Inflammatory macrophage (primary cell): ENCODE results near the gene USP22.
A peak's percentile ranks its signal among the peaks of the same experiment; 100 is the strongest.

Source experiments
- DNase-seq, 2 donors: peaks; one replicate each; pipeline ENCODE4 v3.0.0-alpha.2; 2020 to 2022

The USP22 gene

GRCh38 chr17:21046216-21046615 lies 3.4 kb upstream of the USP22 start:
- no peak for DNase-seq

DNA sequence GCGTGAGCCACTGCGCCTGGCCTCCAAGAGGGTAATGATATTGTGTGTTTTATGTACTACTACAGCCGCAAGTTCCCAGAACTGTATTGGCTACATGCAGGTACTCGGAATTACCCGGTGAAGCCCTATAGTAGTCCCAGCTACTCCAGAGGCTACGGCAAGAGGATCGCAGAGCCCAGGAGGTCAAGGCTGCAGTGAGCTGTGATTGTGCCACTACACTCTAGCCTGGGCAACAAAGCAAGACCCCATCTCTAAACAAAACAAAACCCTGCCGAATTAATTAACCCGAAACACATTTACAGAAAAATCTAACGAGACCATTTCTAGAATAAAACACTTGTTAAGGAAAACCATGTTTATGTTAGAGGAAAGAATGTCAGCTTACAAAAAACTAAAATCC lies 2.2 kb upstream of the USP22 start:
- no peak for DNase-seq

DNA sequence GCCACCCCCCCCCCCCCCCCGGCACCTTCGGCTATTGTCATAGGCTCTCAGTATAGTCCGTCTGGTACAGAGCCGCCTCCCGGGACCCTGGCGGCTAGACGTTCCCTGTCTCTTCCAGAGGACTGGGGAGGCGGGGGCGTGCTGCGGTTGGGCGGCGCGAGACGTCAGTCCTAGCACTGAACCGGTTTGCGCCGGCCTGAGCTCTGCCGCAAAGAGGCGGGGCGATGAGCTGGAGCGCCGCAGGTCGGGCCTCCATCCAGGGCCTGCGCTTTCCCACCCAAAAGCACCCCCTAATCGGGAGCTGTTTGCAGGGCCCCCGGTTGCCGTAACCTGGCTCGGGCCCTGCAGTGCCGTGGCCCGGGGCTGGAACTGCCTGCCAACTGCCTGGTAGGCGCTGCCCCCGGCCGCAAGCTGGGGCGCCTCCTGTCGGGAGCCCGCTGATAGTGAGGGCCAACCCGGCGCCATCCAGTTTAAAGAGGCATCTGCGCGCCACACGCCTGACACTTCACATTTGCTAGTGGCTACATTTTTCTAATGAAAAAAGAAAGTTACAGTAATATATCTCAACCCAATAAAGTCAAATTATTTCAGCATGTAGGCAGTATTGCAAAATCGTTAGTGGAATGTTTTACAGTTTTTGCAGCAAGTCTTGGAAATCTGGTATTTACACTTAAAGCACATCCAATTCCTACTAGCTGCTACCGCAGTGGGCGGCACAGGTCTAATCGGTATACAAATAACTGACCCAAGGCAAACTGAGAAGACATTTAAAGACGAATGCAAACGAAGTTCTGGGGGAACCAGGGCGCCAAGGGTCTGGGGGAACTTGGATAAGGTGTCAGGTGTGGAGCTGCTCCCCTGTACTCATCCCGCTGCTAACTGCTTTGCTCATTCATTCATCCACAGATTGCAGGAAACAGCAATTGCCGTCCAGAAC lies 753 bp upstream of the USP22 start:
- peak; percentile 99 for DNase-seq

GRCh38 chr17:21041741-21042457 lies 912 bp downstream of the USP22 start:
- DNase-seq = peak; percentile 72 to 84

DNA sequence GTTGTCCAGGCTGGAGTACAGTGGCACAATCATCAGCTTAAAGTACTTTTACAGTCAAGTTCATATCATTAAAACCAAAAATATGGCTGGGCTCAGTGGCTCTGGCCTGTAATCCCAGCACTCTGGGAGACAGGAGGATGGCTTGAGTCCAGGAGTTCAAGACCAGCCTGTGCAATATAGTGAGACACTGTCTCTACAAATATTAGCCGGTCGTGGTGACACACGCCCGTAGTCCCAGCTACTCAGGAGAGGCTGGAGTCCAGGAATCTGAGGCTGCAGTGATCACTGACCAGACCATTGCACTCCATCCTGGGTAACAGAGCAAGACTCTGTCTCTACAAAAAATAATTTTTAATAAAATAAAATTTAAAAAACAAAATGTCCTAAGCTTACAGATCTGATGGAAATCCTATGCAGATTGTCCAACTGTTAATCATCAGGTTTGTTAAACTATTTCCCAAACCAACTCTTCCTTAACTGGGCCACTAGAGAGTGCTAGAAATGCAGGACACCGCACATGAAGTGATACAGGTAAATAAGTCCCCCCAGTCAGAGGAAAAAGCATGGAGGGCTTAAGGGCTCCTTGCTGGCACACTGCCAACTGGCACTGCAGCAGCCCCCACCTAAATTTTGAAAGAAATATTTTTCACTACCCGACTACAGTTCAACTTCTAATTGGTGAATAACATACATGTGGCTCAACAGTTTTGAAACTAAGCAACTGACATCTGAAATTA lies 2.8 kb downstream of the USP22 start:
- DNase-seq = peak in 1 of 2 donors; percentile 58

DNA sequence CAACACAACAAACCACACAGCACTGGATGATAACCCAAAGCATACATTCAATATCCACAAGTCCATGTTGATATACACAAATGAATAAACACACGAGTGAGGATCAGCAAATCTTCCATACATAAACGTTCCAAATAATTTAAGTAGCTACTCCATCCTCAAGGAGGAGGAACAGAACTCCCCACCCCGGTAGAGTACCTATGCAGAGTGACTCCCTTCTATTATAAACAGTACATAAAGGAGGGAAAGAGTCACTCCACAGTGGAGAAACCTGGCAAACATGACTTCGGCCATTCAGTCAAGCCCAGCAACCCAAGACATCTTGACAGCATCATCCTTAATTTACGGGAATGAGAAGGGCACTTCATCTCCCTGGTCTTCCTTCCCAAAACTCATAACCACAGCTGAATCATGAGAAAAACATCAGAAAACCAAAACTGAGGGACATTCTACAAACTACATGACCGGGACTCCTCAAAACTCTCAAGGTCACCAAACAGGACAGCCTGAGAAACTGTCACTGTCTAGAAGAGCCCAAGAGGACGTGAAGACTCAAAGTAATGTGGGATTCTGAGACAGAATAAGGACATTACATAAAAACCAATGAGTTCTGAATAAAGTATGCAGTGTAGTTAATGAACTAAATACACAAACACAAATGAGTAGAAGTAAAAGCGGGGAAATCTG lies 5.6 kb downstream of the USP22 start:
- no peak for DNase-seq

DNA sequence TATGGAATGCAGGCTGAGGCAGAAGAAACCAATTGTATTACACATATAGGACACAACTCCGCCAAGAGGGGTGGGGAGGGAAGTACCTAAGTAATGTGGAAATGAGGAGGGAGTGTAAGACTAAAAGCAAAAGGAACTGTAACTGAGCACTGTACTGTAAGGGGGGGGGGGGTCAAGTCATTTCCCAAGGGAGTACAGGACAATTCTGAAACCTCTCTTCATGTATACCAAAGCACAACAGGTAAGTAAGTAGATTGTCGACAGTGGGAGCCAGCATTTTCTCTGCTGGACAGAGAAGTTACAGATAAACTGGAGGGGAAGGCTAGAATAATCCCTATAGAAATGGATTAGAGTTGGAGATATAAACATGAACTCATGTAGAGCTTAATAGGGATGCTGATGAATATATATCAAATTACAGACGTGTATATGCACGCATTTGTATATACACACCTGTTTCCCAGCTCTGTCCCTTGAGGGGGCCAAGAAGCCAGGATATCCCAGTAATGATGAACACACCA lies 6.4 kb downstream of the USP22 start:
- peak; percentile 43 to 48 for DNase-seq

DNA sequence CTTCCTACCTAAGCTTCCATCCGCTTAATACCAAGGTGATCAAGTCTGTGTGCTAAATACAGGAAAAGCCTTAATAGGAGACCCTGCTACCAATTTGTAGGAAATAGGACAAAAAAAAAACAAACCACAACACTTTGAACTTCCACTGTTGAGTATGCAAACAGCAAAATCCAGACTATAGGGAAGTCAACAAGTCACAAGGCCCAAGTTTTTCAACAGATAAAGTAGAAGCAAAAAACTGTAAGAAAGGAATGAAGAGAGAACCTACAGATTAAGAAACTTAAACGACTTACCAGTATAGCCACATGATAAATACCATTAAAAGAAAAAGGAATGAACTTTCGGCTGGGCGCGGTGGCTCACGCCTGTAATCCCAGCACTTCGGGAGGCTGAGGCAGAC lies 7.4 kb downstream of the USP22 start:
- peak; percentile 45 to 72 for DNase-seq

GRCh38 chr17:21034340-21035235 lies 8.2 kb downstream of the USP22 start:
- peak; percentile 66 to 78 for DNase-seq

DNA sequence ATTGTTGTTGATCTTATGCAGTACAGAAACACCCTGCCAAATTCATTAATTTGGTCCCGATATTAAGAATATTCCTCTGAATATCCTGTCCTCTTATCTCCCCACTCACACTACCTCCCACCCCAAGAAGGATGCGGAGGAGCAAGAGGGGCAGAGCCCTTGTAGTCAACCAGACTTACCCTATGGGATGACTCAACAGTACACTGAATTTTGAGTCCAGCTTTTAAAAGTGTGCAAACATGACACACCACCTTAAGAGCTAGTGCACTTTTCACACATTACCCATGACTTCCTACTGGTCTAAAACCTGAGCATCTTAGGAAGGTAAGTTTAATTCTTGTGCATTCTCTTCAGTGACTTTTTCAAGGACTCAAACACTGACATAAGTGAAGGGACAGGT lies 9.5 kb downstream of the USP22 start:
- no peak for DNase-seq

GRCh38 chr17:21031756-21032396 lies 10.9 kb downstream of the USP22 start:
- DNase-seq = no peak

GRCh38 chr17:21030375-21030774 lies 12.4 kb downstream of the USP22 start:
- no peak for DNase-seq

DNA sequence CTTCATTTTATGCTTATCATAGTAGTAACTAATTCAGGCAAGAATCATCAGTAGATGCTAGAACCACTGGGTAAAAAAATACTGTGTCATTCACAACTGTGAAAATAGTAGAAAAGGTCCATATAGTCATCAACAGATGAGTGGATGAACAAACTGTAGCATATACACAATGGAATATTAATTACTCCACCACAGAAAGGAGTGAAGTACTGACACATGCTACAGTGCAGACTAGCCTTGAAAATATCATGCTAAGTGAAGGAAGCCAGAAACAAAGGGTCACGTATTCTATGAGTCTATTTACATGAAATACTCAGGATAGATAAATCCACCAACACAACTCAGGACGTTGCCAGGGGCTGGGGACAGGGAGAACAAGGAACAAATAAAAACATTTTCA lies 13.3 kb downstream of the USP22 start:
- DNase-seq = no peak

DNA sequence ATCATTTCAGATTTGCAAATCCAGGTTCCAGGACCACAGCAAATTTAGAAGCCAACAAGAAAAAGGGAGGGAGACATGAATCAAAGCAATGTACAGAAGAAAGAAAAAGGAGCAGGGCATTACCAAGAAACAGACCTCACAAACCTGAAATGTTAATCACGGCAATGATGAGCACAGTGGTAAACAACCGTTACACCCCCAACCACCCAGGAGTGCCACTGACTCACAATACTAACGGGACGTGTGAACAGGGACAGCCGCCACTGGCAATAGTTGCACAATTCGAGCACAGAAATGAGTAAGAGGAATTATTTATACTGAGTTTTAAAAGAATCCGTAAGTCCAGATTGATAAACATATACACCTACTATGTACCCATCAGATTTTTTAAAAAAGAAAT lies 13.8 kb downstream of the USP22 start:
- DNase-seq = peak in 1 of 2 donors; percentile 61

- no peak for DNase-seq
Measured at GRCh38 chr17:21028192-21028591, 14.6 kb downstream of the USP22 start.

- DNase-seq = no peak
Measured at GRCh38 chr17:21027031-21027430, 15.8 kb downstream of the USP22 start.

DNA sequence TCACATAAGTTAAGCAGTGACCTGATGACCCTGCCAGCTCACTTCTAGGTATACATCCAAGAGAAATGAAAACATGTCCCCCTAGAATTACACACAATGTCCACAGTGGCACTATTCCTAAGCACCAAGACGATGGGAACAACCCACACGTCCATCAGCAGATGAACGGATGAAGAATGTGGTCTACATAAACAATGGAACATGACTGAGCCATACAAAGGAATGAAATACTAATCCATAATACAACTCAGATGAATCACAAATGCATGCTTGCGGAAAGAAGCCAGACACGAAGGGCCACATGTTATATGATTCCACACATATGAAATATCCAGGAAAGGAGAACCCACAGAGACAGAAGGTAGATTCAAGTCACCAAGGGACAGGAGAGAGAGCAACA lies 17.4 kb downstream of the USP22 start:
- DNase-seq = no peak

GRCh38 chr17:21024024-21024423 lies 18.8 kb downstream of the USP22 start:
- no peak for DNase-seq

DNA sequence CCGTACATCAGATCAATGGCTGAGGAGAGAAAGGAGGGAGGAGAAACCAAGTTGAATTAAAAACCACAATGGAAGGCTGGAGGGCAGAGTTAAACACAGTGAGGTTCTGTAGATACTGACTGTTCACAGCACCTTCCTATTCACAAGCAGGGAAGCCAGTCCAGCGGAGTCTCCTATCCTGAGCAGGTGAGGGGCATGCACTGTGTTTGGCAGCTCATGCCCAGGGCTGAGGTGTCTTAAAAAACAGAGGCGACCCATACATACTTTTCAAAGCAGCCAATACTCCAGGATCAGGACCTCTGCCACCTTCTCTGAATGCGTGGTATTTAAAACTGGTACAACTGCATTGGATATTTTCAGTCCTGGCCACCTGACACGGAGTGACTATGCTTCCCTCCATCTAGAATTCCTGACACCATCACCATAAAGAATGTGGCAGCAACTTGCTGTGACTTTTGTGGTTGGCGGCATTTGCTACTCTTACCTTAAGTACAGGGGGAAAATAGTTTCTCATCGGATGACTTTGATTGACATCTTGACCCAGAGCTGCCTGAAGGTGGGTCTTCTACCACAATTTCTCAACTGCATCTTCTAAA lies 21.5 kb downstream of the USP22 start:
- DNase-seq = no peak

GRCh38 chr17:21020622-21021021 lies 22.2 kb downstream of the USP22 start:
- no peak for DNase-seq
